Subcutaneous adipose tissue (tissue), 4 donors: Measurements from ENCODE around the gene KRT4. TPM values are rescaled to one million over a fixed set of nuclear protein-coding genes. Genes with fewer than 3 reads are reported as not detected.

ENCODE experiments used
- CTCF ChIP-seq: fragments of 450-650 bp; IDR thresholded peaks from one replicate; pipeline ENCODE4 v1.5.1; 2016; ENCODE audit warnings: low read depth, mild to moderate bottlenecking, control low read depth, antibody characterized with exemption, moderate library complexity
- total RNA-seq, 4 donors: library from RNA; depleted of rRNA; stranded (reverse); fragments of >200 nt; gene quantifications; one replicate each; pipeline ENCODE4 v1.1.0, GENCODE V29; 2016

The KRT4 gene
- total RNA-seq, 4 donors from 2014 or later, result not detected

- TF ChIP-seq CTCF, result no peak
These were observed 41.7 kb downstream of the KRT4 start for GRCh38 chr12:52772188-52772587.

GRCh38 chr12:52771505-52771904, 42.4 kb downstream of the KRT4 start:
- no peak for TF ChIP-seq CTCF

- TF ChIP-seq CTCF, result no peak
These were observed 42.8 kb downstream of the KRT4 start for GRCh38 chr12:52771088-52771487.

- TF ChIP-seq CTCF, result no peak
These were observed 44.0 kb downstream of the KRT4 start for GRCh38 chr12:52769946-52770345.

GRCh38 chr12:52769354-52769753, 44.6 kb downstream of the KRT4 start:
- no peak for TF ChIP-seq CTCF

GRCh38 chr12:52768479-52769200, 45.3 kb downstream of the KRT4 start:
- TF ChIP-seq CTCF, result no peak

- TF ChIP-seq CTCF, result no peak
These were observed 46.5 kb downstream of the KRT4 start for GRCh38 chr12:52767427-52767826.
